Stimulated activated CD8-positive, alpha-beta memory T cell treated with anti-CD3 and anti-CD28 coated beads, Interleukin-15, amount 100 ng/mL, for 4 hours (primary cell): ENCODE data around the gene RUVBL2.
A peak's percentile ranks its signal among the peaks of the same experiment; 100 is the strongest.

Source experiments
- DNase-seq, 2 donors: peaks; one replicate each; pipeline ENCODE4 v3.0.0-alpha.2; 2020; ENCODE audit warnings: low read depth in 2 of 2

Gene RUVBL2

GRCh38 chr19:48989701-48990291 lies 3.9 kb upstream of the RUVBL2 start:
- no peak for DNase-seq

GRCh38 chr19:48990400-48990799 lies 3.3 kb upstream of the RUVBL2 start:
- no peak for DNase-seq

GRCh38 chr19:48991011-48991609 lies 2.6 kb upstream of the RUVBL2 start:
- no peak for DNase-seq

- DNase-seq = no peak
These were observed 1.7 kb upstream of the RUVBL2 start for GRCh38 chr19:48991873-48992580.

GRCh38 chr19:48992581-48993174 lies 1.0 kb upstream of the RUVBL2 start:
- no peak for DNase-seq

GRCh38 chr19:48994035-48994386 lies 324 bp downstream of the RUVBL2 start:
- no peak for DNase-seq

GRCh38 chr19:48997972-48998371 lies 4.3 kb downstream of the RUVBL2 start:
- no peak for DNase-seq

- peak; percentile 23 to 31 for DNase-seq
These were observed 6.0 kb downstream of the RUVBL2 start for GRCh38 chr19:48999481-49000325.

GRCh38 chr19:49004133-49004532 lies 10.4 kb downstream of the RUVBL2 start:
- DNase-seq = no peak

GRCh38 chr19:49004964-49005614 lies 11.4 kb downstream of the RUVBL2 start:
- no peak for DNase-seq

- DNase-seq = no peak
These were observed 13.2 kb downstream of the RUVBL2 start for GRCh38 chr19:49006905-49007304.

GRCh38 chr19:49009828-49010227 lies 16.1 kb downstream of the RUVBL2 start:
- DNase-seq = no peak

GRCh38 chr19:49010453-49010852 lies 16.8 kb downstream of the RUVBL2 start:
- DNase-seq = no peak

GRCh38 chr19:49011194-49011593 lies 17.5 kb downstream of the RUVBL2 start:
- no peak for DNase-seq

- DNase-seq = no peak
These were observed 20.6 kb downstream of the RUVBL2 start for GRCh38 chr19:49014123-49014869.

- no peak for DNase-seq
These were observed 21.2 kb downstream of the RUVBL2 start for GRCh38 chr19:49014870-49015255.

GRCh38 chr19:49016067-49016839 lies 22.6 kb downstream of the RUVBL2 start:
- DNase-seq = no peak

- no peak for DNase-seq
These were observed 23.5 kb downstream of the RUVBL2 start, which contains the start of gene LHB for GRCh38 chr19:49017041-49017665. TSS of gene LHB (minus strand) at chr19:49017091. CDS start at chr19:49017081, 10 bp downstream.

- peak in 1 of 2 donors; percentile 26 for DNase-seq
These were observed 24.1 kb downstream of the RUVBL2 start for GRCh38 chr19:49017666-49018351.
